ENCODE results near the gene ZFYVE27.

The ZFYVE27 gene

DNA sequence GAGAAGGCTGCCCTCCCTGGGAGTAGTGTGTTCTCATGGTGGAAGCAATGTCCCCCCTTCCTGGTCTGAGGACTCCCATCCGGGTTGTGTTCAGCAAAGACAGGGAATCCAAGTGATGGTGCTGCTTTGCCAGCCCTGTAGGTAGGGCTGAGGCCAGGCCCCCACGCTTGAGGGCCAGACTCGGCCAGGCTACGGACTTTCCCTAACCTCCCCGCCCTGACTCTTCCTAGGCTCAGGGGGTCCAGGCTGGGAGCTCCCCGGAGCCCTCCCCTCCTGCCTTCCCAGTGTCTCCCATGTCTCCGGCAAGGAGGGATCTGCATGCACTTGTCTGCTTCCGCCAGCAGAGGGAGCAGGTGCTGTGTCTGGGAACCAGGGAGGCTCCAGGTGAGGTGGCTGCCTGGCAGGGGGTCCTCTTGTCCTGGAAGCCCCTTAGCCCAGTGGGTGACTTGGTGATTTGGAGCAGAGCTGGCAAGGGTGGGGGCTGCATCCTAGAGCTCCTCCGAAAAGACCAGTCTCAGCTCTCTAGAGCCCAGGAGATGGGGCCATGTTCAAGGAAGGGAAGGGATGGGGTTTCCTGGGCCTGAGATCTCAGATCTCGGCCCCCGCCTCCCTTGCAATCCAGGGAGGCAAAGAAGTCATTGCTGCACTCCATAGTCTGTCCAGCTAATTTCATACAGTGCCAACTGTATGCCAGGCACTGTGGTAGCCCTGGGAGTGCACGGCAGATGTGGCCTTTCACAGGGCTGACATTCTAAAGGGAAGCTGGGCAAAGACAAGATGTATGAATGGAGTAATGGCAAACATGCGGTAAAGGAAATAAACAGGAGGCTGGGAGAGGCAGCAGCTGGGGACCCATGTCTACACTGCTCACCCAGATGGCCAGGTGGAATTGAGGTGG, 55.1 kb downstream of the ZFYVE27 start:
- peak; percentile 81 for DNase-seq (ENCODE audit: low spot score)

DNA sequence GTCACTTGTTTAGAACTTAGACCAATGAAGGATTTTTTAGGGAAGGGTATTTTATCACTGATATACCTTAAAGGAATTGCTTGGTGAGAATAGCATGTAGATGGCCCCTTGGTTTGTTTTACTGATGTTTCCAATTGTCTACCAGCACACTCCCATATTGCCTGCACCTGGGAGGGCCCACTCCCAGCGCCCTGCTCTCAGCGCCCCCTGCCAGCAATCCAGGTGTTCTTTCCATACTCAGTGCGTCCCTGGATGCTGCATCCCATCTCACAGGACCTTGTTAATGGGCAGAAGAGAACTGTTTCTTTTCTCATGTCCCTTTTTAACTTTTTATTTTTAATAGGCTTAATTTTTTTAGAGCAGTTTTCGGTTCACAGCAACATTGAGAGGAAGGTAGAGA, 59.0 kb downstream of the ZFYVE27 start:
- no peak for DNase-seq (ENCODE audit: low spot score)

DNA sequence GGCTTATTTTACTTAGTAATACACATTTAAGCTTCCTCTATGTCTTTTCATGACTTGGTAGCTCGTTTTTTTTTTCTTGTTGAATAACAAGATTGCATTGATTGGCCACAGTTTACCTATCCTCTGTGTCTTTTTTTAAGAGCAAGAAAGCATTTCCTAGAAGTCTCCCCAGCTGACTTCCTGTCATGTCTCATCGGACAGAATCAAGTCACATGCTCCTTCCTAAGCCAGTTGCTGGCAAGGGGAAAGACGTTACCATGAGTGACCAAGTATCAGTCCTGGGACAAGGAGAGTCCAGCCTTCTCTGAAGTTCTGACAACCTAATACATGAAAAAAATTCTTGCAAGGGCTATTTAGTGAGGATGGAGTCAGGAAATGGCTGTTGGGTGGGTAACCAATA, 59.7 kb downstream of the ZFYVE27 start:
- DNase-seq (ENCODE audit: low spot score): no peak

DNA sequence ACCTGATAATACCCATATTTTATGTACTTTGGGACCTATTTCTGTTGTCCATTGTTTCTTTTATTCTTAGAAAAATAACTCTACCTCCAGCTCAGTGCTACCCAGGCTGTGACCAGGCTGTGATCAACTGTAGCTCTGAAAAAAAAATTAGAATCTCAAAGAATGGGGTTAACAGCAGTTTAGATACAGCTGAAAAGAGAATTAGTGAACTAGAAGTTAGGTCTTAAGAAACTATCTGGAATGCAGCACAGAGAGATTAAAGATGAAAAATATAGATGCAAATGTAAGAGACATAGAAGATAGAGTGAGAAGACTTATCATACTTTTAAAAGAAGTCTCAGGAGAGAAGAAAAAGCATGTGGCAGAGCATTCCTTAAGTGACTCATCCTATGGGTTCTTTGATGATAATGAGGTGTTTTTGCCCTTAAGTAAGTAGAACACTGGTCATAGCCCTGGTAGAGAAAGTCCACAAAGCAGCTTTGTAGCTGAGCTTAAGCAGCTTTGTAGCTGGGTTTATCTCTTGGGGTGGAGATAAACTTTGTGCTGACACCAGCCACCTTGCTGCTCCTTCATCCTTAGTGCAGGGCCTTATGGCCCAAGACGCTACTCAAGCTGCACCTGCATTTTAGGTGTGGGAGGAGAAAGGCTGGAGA, 62.2 kb downstream of the ZFYVE27 start:
- no peak for DNase-seq (ENCODE audit: low spot score)

DNA sequence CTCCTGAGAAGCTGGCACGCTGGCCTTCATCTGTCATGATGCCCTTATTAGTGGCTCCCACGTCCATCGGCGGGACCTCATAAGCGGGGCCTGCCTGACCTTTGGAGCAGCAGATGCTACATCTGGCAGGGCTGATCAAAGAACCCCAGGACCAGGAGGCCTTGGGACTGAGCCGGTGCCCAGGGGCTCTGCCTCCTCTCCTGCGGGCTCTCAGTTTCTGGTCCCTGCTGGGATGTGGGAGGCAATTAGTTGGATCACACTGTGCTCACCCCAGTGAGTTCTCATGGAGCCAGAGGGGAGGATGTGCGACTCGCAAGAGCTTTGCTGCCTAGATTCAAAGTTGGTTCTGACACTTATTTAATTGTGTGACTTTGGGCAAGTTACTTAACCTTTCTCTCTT, 63.5 kb downstream of the ZFYVE27 start:
- no peak for DNase-seq (ENCODE audit: low spot score)

DNA sequence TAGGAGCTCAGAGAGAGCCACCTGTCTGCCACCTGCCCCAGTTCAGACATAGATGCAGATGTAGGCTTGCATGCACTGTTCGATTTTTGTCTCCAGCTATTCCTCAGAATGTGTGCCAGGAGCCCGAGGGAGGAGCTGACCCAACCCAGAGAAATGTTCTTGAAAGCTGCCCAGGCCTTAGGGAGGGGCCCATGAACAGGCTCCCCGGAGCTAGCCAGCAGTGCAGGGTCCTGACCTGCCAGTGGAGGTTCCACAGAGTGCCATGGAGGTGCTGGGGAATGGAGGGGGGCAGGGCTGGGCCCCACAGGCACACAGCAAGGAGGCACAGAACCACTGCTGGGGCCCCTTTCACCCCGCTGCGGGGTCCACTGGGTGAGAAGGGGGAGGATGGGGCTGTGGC, 64.5 kb downstream of the ZFYVE27 start:
- no peak for DNase-seq (ENCODE audit: low spot score)

DNA sequence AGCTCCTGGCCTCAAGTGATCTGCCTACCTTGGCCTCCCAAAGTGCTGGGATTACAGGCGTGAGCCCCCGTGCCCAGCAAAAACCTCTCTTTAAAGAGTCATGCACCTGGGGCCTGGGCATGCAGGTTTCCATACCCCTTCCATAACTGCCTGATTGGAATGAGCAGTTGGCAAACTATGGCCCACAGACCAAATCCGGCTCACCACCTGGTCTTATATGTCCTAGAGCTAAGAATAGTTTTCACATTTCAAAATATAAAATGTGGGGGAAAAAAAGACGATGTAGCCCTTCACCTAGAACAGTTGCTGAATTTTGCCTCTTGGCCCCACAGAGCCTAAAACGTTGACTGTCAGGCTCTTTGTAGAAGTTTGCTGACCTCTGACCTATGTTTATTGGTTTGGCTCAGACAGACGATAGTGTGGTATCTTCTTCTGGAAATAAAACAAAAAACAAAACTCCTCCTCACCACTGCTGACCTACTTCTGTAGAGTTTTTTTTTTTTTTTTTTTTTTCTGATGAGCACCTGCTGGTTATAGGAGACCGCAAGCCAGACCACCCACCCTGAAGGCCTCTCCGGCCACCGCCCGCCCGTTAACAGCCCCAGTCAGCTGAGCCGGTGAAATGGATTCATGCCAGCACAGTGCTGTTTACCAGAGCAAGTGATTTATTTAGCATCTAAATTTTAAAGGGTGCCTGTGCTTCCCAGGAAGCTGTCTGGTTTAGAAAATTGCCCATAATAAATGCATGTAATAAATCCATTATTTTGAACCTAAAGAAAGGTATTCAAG, 68.4 kb downstream of the ZFYVE27 start:
- DNase-seq (ENCODE audit: low spot score): no peak

DNA sequence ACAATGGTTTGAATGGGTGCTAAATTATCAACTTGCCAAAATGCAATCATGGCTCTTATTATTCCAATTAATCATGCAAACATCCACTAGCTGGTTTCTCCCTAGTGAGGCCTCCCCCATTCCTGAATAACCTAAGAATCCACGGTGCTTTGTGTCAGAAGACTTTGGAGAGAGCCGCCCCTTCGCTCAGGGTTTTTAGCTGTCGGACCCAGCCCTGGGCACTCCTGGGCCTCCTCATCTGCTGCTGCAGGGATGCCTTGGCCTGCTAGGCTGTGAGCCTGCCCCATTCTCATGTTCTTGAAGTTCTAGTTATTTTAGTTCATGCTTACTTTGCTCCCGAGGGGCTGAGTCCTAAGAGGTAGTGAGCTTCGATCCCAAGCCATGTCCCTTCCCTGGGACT, 69.0 kb downstream of the ZFYVE27 start:
- no peak for DNase-seq (ENCODE audit: low spot score)

DNA sequence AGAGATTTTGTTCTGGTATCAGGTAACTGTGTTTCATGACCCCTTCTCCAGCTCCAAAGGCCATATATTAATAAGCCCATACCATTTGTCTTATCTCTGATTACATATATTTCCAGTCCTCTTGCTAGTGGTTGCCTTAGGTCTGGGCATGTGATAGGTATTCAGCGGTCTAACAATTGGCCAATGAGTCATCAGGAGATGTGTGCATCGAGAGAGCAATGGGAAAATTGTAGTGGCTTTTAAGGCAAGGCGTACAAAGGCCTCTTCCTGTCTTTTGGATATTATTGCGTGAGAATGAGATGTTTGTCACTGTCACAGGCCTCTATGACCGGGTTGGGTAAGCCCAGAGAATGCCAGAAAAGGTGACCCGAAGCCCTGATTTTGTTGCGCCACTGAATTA, 73.5 kb downstream of the ZFYVE27 start:
- no peak for DNase-seq (ENCODE audit: low spot score)

All from hematopoietic multipotent progenitor cell treated with erythropoietin and hydrocortisone succinate and interleukin-3 and kit ligand, for 17 days (in vitro differentiated cells).